GM21786 (cell line): ENCODE measurements around the gene GALNT11.
"Not testable (repeated sequence)": the region's sequence is repeated elsewhere in the genome, so short reads cannot be mapped to it uniquely, and the experiment has no call there.

Experiments
- ATAC-seq: cut with Tn5 transposase; IDR thresholded peaks from one replicate; pipeline ENCODE4 v1.9.1; 2021; ENCODE audit not compliant: unreplicated experiment

The GALNT11 gene

GRCh38 chr7:152074673-152075072 lies 49.2 kb downstream of the GALNT11 start:
- no peak for ATAC-seq

GRCh38 chr7:152075379-152075778 lies 49.9 kb downstream of the GALNT11 start:
- not testable (repeated sequence) for ATAC-seq

- ATAC-seq, result no peak
Measured at GRCh38 chr7:152076324-152076821, 50.9 kb downstream of the GALNT11 start.

- ATAC-seq, result no peak
Measured at GRCh38 chr7:152076940-152077933, 51.8 kb downstream of the GALNT11 start.

GRCh38 chr7:152078025-152078424 lies 52.6 kb downstream of the GALNT11 start:
- ATAC-seq, result no peak

- ATAC-seq, result no peak
Measured at GRCh38 chr7:152078786-152079185, 53.3 kb downstream of the GALNT11 start.

- ATAC-seq, result no peak
Measured at GRCh38 chr7:152081088-152081487, 55.6 kb downstream of the GALNT11 start.

GRCh38 chr7:152082073-152082721 lies 56.7 kb downstream of the GALNT11 start:
- ATAC-seq, result not testable (repeated sequence)

- ATAC-seq, result no peak
Measured at GRCh38 chr7:152085131-152085530, 59.7 kb downstream of the GALNT11 start.

- ATAC-seq, result no peak
Measured at GRCh38 chr7:152086513-152086912, 61.0 kb downstream of the GALNT11 start.

GRCh38 chr7:152089183-152089582 lies 63.7 kb downstream of the GALNT11 start:
- ATAC-seq, result no peak

GRCh38 chr7:152090747-152091146 lies 65.3 kb downstream of the GALNT11 start:
- no peak for ATAC-seq

- no peak for ATAC-seq
Measured at GRCh38 chr7:152093717-152094116, 68.2 kb downstream of the GALNT11 start.

GRCh38 chr7:152095771-152096170 lies 70.3 kb downstream of the GALNT11 start:
- no peak for ATAC-seq

GRCh38 chr7:152097330-152097729 lies 71.9 kb downstream of the GALNT11 start:
- no peak for ATAC-seq

- ATAC-seq, result no peak
Measured at GRCh38 chr7:152103066-152103465, 77.6 kb downstream of the GALNT11 start.

GRCh38 chr7:152103691-152104090 lies 78.2 kb downstream of the GALNT11 start:
- no peak for ATAC-seq

GRCh38 chr7:152105205-152105604 lies 79.7 kb downstream of the GALNT11 start:
- ATAC-seq, result no peak

- no peak for ATAC-seq
Measured at GRCh38 chr7:152106990-152107389, 81.5 kb downstream of the GALNT11 start.

GRCh38 chr7:152107945-152108344 lies 82.5 kb downstream of the GALNT11 start:
- ATAC-seq, result no peak

- no peak for ATAC-seq
Measured at GRCh38 chr7:152108359-152108758, 82.9 kb downstream of the GALNT11 start.

- no peak for ATAC-seq
Measured at GRCh38 chr7:152112829-152113228, 87.4 kb downstream of the GALNT11 start.
